Astrocyte (in vitro differentiated cells and primary cell): ENCODE results near the gene UBALD1.

Experiments
- CTCF ChIP-seq: IDR thresholded peaks from 2 replicates; pipeline ENCODE4 v1.5.1; 2011; ENCODE audit warnings: low read depth, mild to moderate bottlenecking, inconsistent platforms, low read length, moderate library complexity; ENCODE audit not compliant: insufficient read depth
- EZH2 ChIP-seq: IDR thresholded peaks from 2 replicates; pipeline ENCODE4 v1.6.1; 2012; ENCODE audit warnings: mild to moderate bottlenecking, low read length, inconsistent platforms; ENCODE audit not compliant: insufficient read depth

DNA sequence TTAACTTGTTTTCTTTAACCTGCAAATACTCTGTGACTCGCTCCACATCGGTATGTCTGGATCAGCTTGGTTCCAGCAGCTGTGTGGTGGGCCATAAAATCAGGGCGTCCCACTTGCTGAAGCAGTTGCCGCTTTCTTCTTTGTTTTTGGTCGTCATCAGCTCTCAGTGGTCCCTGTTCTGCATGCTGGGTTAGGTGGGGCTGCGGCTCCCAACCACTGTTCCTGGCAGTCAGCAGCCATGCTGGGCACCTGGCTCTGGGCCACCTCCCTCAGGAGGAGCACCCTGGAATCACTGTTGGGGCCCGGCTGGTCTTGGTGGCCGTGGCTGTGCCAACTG, 32.9 kb upstream of the UBALD1 start:
- no peak for TF ChIP-seq CTCF
- no peak for TF ChIP-seq EZH2
